GM18499 (cell line): ENCODE data around the gene LRP6.
"Not testable (repeated sequence)": the region's sequence is repeated elsewhere in the genome, so short reads cannot be mapped to it uniquely, and the experiment has no call there.

Experiments used
- ATAC-seq: cut with Tn5 transposase; IDR thresholded peaks from one replicate; pipeline ENCODE4 v1.9.1; 2021; ENCODE audit warnings: moderate number of reproducible peaks; ENCODE audit not compliant: insufficient read depth, unreplicated experiment

LRP6 gene

DNA sequence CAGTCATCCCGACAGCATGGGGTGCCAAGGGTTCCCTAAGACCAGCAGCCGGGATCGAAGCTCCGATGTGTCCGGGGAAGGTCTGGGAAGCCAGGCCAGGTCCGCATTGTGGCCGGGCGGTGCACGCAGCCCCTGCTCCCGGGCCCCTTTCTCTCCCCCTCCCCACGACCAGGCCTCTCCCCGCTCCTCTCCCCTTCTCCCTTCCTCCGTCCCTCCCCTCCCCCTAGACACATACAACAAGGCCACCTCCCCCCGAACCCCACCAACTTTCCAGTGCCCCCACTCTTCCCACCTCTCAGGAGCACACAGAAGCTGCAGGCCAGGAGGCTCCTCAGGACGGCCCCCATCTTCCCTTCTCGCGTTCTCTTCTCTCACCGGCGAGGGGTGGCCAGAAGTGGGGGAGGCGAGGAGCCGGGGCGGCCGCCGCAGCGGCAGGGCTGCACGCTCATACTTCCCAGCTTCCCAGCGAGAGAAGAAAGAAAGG is 413 bp downstream of the LRP6 start:
- ATAC-seq, result no peak

DNA sequence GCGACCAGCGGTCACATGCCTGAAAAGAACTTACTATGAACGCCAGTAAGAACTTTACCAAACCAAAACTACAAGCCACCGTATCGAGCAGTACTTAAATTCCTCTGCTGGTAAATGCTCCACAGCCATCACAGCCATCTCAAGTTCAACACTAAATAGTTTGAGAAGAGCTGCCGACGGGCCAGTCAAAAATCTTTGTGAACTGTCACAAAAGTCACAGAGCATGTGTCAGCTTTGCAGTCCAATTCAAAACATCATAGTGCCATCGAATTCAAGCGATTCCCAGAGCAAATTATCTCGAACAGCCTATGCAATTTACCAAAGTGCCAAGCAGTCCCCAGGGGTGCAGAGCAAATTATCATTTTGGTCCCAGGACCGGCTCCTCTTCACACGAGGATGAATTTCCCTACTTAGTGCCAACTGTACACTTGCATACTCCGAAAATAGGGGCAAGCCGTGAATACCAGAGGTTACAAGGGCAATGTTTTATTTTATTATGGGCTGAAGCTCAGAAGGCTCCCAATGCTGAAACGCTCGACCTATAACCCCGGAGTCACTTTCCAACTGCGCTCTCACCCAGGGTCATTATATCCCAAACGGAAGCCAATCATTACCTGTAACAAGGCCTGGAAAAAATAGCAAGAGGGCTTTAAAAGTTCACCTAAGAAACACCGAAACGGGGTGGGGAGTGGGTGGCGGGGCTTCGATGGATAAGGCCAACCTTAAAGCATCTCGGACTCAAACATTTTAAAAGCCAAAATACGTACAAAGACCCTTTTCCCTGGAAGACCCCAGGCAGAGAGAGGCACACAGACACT is 1.1 kb downstream of the LRP6 start:
- ATAC-seq, result no peak

DNA sequence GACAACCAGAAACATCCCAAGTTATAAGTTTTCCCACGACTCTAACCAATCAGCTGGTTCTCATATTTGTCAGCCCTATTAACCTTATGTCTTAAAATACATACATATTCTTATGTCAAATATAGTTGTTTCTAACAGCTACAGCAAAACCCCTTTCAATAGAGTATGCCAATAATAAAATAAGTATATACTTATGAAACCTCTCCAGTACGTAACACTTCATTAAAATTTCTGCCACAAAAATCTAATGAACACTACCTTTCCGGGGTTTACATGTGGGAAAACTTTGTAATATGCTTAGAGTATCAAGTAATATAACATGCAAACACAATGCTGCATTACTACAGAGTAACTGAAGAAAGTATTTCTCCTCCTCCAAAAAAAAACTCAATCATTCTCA is 1.8 kb downstream of the LRP6 start:
- no peak for ATAC-seq

GRCh38 chr12:12263909-12264308 is 2.9 kb downstream of the LRP6 start:
- no peak for ATAC-seq

GRCh38 chr12:12256291-12256757 is 10.5 kb downstream of the LRP6 start:
- ATAC-seq, result not testable (repeated sequence)

DNA sequence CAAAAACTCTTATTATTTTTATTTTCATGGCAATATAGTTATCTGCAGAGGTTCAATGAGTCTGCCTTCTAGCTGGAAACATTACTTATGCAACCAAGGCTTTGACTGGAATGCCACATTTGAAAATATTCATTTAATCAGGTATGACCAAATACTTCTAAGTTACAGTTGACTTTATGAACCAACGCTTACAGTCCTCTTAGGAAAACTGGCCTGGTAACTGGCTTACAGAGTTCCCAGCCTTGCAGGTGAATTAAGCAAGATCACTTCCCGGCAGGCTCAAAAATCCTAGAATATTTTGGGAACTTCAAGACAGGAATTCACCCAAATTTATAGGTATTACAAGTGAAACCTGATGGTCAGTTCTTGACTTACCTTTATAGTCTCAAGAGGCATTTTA is 12.3 kb downstream of the LRP6 start:
- no peak for ATAC-seq

GRCh38 chr12:12249216-12250050 is 17.4 kb downstream of the LRP6 start:
- ATAC-seq, result no peak

GRCh38 chr12:12247584-12247983 is 19.3 kb downstream of the LRP6 start:
- ATAC-seq, result no peak

GRCh38 chr12:12244341-12244740 is 22.5 kb downstream of the LRP6 start:
- ATAC-seq, result no peak

DNA sequence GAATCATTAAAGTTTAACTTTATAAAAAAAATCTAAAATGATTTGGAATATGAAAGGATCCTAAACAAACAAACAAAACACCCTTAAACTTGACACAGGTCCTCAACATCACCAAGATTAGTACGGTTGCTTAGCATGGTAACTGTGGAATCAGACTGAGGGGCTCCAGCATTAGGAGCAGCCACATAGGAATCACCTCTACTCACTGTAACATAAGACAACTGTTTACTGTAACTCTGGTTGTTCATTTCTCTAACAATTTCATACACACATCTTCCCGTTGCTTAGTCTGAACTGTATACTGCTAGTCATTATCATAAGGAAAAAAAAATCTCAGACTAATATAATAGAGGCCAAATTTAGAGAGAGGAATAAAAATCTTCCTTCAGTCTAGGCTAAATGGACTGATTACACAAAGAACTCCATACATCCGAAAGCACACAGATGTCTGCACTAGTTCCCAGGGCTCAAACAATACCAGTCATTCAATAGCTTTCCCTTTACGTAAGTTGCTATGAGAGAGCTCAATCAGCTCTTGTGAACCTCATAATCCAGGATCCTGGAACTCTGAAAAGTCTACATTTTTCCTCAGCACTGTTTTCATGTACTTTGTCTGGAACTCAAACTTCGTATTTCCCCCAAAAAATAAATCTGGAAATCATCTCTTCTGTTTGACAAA is 26.0 kb downstream of the LRP6 start:
- ATAC-seq, result no peak

DNA sequence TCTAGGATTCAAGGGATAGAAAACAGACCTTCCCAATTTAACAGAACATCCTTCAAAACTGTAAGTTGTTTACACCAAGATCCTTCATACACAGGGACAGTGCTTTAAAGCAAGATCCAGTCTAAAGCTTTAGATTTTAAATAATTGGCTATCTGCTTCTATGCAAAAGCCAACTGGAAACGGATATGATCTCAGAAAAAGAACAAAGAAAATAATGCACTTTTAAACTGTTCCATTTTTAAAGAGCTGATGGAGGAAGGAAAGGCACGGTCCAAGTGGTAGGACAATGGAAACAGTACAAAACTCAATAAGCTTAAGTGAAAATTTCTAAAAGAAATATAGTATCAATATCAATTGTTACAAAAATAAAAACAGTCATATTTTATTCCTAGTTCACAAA is 27.7 kb downstream of the LRP6 start:
- no peak for ATAC-seq

DNA sequence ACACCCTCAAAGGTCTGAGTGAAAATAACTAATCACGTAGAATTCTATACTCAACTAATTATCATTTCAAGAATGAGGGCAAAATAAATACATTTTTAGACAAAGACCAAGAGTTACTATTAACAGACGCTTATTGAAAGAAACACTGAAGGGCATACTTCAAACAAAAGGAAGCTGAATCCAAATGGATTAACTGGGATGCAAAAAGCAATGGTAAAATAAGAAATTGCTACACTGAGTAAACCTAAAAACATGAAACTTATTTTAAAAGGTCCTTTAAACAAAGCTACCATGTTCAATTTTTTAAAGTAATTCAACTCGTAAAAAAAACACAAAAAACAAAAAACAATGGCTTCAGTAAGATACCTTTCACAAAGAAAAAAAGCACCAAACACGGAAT is 28.2 kb downstream of the LRP6 start:
- no peak for ATAC-seq

DNA sequence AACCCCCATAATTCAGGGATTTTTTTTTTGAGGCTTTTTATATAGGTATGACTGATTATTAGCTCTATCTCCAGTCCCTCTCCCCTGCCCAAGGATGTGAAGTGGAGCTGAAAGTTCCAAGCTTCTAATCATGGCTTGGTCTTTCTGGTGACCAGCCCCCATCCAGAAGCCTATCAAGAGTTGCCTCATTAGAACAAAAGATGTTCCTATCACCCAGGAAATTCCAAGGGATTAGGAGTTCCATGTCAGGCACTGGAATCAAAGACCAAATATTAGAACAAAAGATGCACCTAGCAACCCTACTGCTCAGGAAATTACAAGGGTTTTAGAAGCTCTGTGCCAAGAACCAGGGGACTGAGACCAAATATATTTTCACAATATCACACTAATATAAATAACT is 29.9 kb downstream of the LRP6 start:
- no peak for ATAC-seq

DNA sequence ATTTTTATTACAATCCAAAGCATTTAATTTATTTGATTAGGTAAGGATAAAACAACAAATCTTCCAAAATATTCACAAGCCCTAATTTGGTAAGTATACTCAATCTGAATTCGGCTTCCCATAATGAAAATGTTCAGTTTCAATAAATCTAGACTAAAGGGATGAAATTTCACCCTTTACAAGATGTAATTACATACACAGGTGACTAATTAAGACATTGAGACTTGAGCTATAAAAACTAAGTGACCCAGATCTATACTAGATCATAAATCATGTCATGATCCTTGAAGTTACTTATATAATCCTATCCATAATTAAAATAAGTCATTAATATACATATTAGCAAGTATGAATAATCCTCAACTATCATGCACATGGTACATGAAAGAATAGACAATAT is 36.6 kb downstream of the LRP6 start:
- no peak for ATAC-seq

- ATAC-seq, result no peak
These were observed 37.2 kb downstream of the LRP6 start for GRCh38 chr12:12229556-12230092.

DNA sequence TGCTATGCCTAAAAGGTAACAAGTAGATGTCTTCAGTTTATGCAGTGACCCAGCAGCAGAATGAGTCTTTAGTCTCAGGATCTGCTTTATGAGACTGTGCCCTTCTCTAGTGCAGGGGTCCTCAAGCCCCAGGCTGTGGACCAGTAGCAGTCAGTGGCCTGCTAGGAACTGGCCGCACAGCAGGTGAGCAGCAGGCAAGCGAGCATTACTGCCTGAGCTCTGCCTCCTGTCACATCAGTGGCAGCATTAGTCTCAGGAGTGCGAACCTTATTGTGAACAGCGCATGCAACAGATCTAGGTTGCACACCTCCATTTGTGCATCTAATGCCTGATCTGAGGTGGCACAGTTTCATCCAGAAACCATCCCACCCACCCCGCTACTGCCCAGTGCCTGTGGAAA is 38.4 kb downstream of the LRP6 start:
- no peak for ATAC-seq

DNA sequence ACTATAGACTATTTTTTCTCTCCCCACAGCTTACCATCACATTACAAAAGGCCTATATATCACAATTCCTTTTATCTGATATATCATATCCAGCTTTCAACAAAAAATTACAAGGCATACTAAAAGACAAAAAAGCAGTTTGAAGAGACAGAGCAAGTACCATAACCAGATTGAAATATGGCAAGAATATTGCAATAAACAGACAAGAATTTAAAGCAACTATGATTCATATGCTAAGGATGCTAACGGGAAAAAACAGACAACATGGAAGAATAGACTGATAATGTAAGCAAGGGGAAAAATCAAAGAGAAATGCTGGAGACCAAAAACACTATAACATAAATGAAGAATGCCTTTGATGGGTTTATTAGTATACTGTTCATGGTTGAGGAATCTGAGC is 40.7 kb downstream of the LRP6 start:
- ATAC-seq, result no peak

- ATAC-seq, result no peak
These were observed 42.5 kb downstream of the LRP6 start for GRCh38 chr12:12224240-12224940.

- ATAC-seq, result no peak
These were observed 45.3 kb downstream of the LRP6 start for GRCh38 chr12:12221560-12221959.

- ATAC-seq, result no peak
These were observed 47.2 kb downstream of the LRP6 start for GRCh38 chr12:12219664-12220063.
